ENCODE data around the gene FSTL4.

FSTL4 gene

GRCh38 chr5:133611357-133612248 is 738 bp downstream of the FSTL4 start:
- no peak for FAIRE-seq
- DNase-seq (ENCODE audit: insufficient read length, low spot score): no peak

DNA sequence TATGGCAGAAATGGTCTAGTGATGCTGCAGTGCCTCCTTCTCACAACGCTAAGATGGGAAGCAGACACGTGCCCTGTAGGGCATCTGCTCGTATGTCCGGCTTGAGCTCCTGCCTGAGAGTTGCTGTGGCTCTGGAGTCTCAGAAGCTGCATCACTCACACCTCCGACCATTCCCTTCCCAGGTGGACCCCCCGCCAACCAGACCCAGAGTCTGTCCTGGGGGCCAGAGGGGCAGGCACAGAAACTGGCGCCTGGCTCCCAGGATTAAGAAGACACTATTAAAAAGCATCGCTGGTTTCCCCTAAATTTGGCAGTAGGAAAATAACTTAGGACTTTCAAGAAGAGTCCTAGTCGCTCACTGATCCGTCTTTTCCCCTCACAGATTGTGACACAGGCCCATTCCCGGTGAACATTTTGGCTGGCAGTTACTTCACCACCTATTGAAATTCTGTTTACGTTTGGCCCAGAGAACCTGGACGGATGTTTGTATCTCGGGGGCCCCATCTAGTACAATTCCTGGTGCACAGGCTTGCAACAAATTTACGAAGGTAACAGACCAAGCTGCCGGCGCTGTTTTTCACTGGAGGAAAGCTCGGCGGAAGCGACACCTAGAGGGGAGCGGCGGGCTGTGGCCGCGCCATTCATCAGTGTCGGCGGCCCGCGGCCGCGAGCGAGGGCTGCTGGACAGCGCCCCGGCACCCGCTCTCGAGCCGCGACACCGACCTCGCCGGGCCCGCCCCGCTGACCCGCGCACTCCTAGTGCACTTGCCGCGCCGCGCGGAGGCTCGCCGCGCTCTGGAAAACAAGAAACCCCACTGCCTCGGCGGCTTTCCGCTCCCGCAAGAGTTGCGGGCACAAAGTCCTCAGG is 1.6 kb downstream of the FSTL4 start:
- FAIRE-seq: no peak
- peak; percentile 61 for DNase-seq (ENCODE audit: insufficient read length, low spot score)

GRCh38 chr5:133607451-133607850 is 4.9 kb downstream of the FSTL4 start:
- FAIRE-seq (no peak), DNase-seq (ENCODE audit: insufficient read length, low spot score) (no peak)

- DNase-seq (ENCODE audit: insufficient read length, low spot score) (no peak), FAIRE-seq (no peak)
Observed at GRCh38 chr5:133606835-133607234, 5.5 kb downstream of the FSTL4 start.

DNA sequence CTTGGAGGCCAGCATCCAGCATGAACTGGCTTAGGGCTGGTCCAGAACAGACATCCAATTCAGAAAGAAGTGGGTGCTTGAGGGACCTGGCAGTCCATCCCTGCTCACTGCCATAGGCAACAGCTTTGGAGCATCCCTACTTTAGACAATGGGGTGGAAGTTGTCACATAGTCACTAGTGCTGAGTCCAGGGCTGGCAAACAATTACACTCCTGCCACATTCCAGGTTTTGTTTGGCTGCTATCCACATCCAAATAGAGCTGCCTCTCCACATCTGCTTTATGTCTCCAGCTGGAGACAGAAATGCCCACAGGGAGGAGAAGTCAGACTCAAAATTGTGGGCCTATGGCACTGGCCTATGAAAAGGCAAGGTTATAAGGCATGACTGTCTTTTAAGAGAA is 7.0 kb downstream of the FSTL4 start:
- no peak for DNase-seq (ENCODE audit: insufficient read length, low spot score)
- FAIRE-seq: no peak

GRCh38 chr5:133603711-133604110 is 8.6 kb downstream of the FSTL4 start:
- FAIRE-seq: no peak

GRCh38 chr5:133602835-133603380 is 9.4 kb downstream of the FSTL4 start:
- no peak for DNase-seq (ENCODE audit: insufficient read length, low spot score)
- FAIRE-seq: no peak

More at GRCh38 chr5:133603711-133604110, 8.6 kb downstream of the FSTL4 start:
- no peak for DNase-seq (ENCODE audit: insufficient read length, low spot score)

- DNase-seq (ENCODE audit: insufficient read length, low spot score) (no peak), FAIRE-seq (no peak)
Observed at GRCh38 chr5:133599600-133599999, 12.7 kb downstream of the FSTL4 start.

DNA sequence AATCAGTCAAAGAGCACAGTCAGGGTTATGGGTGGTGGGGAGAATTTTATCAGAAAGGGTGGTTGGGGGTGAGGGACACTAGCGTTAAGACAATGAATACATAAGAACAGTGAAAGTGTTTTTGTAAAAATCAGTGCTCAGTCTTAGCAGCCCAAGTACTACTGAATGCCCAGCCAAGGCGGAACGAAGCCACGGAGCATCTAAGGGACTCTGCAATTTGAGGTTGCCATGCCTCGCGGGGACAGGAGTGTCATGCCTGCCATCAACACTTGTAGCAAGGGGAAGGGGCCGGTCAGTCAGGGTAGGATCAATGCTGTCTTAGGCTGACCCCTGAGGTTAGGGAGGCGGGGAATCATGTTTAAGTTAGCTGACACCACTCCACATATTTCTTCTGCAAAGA is 13.3 kb downstream of the FSTL4 start:
- FAIRE-seq: no peak

DNA sequence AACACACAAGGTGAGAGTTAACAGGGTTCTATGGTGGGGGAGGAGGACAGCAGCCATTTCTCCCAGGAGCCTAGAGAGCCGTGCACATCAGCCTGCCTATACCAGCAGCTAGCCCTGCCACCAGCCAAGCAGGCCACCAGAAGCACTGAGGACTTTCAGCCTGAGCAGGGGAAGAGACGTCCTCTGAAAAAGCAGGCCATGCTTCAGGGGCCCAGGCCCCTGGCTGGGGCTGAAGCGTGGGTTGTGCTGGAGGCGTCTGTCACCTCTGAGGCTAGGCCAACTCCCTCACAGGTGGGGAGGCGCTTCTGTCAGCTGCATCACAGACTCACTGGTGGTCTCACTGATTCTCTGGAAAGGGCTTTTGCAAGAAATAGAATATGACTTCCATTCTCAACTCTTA is 16.3 kb downstream of the FSTL4 start:
- FAIRE-seq: no peak
- no peak for DNase-seq (ENCODE audit: insufficient read length, low spot score)

More for the DNA sequence above, 13.3 kb downstream of the FSTL4 start:
- DNase-seq (ENCODE audit: insufficient read length, low spot score): no peak

- FAIRE-seq (no peak), DNase-seq (ENCODE audit: insufficient read length, low spot score) (no peak)
Observed at GRCh38 chr5:133595465-133595864, 16.9 kb downstream of the FSTL4 start.

DNA sequence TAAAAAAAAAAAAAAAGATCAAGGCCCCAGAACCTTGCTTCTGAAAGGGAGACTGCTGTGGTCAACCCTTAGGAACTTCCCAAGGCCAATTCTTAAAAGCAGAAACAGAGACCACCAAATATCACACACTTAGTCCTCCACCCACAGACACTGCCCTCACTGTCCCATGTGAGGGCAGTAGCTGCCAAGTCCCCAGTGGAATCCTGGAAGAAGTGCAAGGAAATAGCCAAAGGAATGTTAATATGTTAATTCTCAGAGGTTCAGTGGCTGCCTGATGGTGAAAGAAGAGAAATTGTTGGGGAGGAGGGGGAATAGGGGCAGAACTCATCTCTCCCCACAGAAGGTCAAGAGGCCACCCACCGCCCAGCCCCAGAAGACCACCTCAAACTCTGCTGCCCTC is 23.1 kb downstream of the FSTL4 start:
- DNase-seq (ENCODE audit: insufficient read length, low spot score) (no peak), FAIRE-seq (no peak)

GRCh38 chr5:133582971-133583370 is 29.4 kb downstream of the FSTL4 start:
- DNase-seq (ENCODE audit: insufficient read length, low spot score): no peak
- FAIRE-seq: no peak

- no peak for DNase-seq (ENCODE audit: insufficient read length, low spot score)
- no peak for FAIRE-seq
Observed at GRCh38 chr5:133581918-133582317, 30.4 kb downstream of the FSTL4 start.

GRCh38 chr5:133581348-133581747 is 31.0 kb downstream of the FSTL4 start:
- DNase-seq (ENCODE audit: insufficient read length, low spot score): no peak
- no peak for FAIRE-seq

GRCh38 chr5:133580618-133581017 is 31.7 kb downstream of the FSTL4 start:
- DNase-seq (ENCODE audit: insufficient read length, low spot score) (no peak), FAIRE-seq (no peak)

DNA sequence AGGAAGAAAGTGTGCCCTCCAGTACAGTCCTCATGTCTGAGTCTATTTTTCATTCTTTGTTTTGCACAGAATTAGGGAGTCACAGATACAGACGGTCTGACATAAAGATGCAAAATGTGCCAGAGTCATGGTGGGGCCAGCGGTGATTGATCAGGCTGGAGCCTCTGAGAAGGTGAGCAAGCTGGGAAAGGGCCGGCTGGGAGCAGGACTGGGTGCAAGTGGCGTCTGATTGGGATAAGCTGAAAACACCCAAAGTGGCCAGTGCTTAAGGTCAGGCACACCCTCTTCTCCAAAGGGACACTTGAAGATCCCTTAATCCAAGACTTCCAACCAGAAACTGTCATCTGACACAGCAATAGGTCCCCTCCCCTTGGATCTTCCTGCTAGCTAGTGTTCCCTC is 32.6 kb downstream of the FSTL4 start:
- FAIRE-seq (no peak), DNase-seq (ENCODE audit: insufficient read length, low spot score) (no peak)

DNA sequence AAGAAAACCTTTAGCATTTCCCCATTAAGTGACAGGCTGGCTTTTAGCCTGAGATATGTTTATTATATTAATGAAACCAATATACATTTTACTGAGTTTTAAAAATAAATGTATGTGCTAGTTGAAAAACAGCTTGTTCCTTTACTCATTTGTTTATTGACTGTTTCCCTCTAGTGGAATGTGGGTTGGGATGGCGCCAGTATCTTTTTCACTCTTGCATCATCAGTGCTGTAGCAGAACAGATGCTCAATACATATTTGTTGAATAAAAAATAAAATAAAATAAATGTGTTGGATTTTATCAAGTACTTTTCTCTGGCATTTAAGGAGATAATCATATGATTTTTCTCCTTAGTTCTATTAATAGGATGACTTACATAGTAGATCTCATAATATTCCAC is 43.0 kb downstream of the FSTL4 start:
- no peak for FAIRE-seq
- no peak for DNase-seq (ENCODE audit: insufficient read length, low spot score)

DNA sequence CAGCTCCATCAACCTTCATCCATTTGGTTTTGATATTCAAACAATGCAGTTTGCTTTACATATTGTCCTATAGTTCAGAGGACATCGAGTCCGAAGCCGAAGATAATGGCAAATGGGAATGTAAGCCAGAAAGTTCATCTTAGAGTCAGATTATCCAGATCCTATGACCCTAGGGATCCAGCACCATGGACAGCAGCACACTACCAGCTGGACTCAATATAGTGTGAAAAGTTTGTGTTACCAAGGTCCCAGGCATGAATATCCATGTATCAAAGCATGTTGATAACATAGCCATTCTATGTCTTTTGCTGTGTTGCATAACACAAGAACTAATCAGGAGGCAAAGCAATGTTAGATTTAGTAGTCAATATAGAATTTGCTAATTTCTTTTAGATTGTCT is 46.3 kb downstream of the FSTL4 start:
- FAIRE-seq: no peak

GRCh38 chr5:133564921-133565565 is 47.3 kb downstream of the FSTL4 start:
- FAIRE-seq (no peak), DNase-seq (ENCODE audit: insufficient read length, low spot score) (no peak)

More for the DNA sequence above, 46.3 kb downstream of the FSTL4 start:
- peak; percentile 19 for DNase-seq (ENCODE audit: insufficient read length, low spot score)

GRCh38 chr5:133562554-133562953 is 49.8 kb downstream of the FSTL4 start:
- DNase-seq (ENCODE audit: insufficient read length, low spot score) (no peak), FAIRE-seq (no peak)

All from HTR-8/SVneo (cell line).